Measurements from ENCODE around the gene ZNF483. TPM values are rescaled to one million over a fixed set of nuclear protein-coding genes. Genes with fewer than 3 reads are reported as not detected.

The ZNF483 gene
- total RNA-seq, 1 donor from 2014 or later: 20.3 TPM

- peaks cover 7% of the 10 kb centered on the region for H3K27me3 Mint-ChIP-seq
- H3K27ac Mint-ChIP-seq: peak overlapping the region; percentile 76
- no peaks in the 10 kb centered on the region for H3K9me3 Mint-ChIP-seq (ENCODE audit: low read depth)
Measured at GRCh38 chr9:111601237-111602018, 76.4 kb downstream of the ZNF483 start.

DNA sequence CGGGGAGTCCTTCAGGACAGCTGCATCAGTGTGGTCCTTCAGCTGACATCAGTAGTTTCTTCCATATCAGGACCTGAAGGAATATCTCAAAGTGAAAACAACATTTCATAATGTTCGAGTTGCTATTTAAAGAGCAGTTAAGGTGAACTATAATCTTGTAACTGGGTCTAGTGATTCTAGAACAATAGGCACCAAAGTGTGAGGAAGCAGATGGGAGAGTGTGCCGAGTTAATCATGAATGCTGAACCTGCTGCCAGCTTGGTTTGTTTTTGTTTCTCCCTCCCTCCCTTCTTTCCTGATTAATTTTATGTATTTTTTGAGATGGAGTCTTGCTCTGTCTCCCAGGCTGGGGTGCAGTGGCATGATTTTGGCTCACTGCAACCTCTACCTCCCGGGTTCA, 78.1 kb downstream of the ZNF483 start:
- no peak for DNase-seq (ENCODE audit: low spot score, unreplicated experiment)
- no peak overlapping the region for H3K4me3 Mint-ChIP-seq (ENCODE audit: low read depth)
- TF ChIP-seq, protein P1, sequence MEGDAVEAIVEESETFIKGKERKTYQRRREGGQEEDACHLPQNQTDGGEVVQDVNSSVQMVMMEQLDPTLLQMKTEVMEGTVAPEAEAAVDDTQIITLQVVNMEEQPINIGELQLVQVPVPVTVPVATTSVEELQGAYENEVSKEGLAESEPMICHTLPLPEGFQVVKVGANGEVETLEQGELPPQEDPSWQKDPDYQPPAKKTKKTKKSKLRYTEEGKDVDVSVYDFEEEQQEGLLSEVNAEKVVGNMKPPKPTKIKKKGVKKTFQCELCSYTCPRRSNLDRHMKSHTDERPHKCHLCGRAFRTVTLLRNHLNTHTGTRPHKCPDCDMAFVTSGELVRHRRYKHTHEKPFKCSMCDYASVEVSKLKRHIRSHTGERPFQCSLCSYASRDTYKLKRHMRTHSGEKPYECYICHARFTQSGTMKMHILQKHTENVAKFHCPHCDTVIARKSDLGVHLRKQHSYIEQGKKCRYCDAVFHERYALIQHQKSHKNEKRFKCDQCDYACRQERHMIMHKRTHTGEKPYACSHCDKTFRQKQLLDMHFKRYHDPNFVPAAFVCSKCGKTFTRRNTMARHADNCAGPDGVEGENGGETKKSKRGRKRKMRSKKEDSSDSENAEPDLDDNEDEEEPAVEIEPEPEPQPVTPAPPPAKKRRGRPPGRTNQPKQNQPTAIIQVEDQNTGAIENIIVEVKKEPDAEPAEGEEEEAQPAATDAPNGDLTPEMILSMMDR (IDR thresholded peaks at IDR 0.05; ENCODE audit: unreplicated experiment): no peak
- H3K4me1 Mint-ChIP-seq (ENCODE audit: low read depth): peaks cover 43% of the 10 kb centered on the region
- no peak overlapping the region for H3K27ac Mint-ChIP-seq
- H3K27me3 Mint-ChIP-seq: peaks cover 7% of the 10 kb centered on the region
- H3K9me3 Mint-ChIP-seq (ENCODE audit: low read depth): no peaks in the 10 kb centered on the region
- H3K36me3 Mint-ChIP-seq (ENCODE audit: insufficient read depth): no peaks in the 10 kb centered on the region

More at GRCh38 chr9:111601237-111602018, 76.4 kb downstream of the ZNF483 start:
- peak overlapping the region; percentile 58 for H3K4me3 Mint-ChIP-seq (ENCODE audit: low read depth)
- TF ChIP-seq, protein P1 (IDR thresholded peaks at IDR 0.05; ENCODE audit: unreplicated experiment): no peak
- H3K4me1 Mint-ChIP-seq (ENCODE audit: low read depth): peaks cover 47% of the 10 kb centered on the region
- no peak for DNase-seq (ENCODE audit: low spot score, unreplicated experiment)
- H3K36me3 Mint-ChIP-seq (ENCODE audit: insufficient read depth): peaks cover 1% of the 10 kb centered on the region

- peaks cover 43% of the 10 kb centered on the region for H3K4me1 Mint-ChIP-seq (ENCODE audit: low read depth)
- TF ChIP-seq, protein P1 (IDR thresholded peaks at IDR 0.05; ENCODE audit: unreplicated experiment): no peak
- H3K27me3 Mint-ChIP-seq: peaks cover 10% of the 10 kb centered on the region
- no peaks in the 10 kb centered on the region for H3K36me3 Mint-ChIP-seq (ENCODE audit: insufficient read depth)
- H3K4me3 Mint-ChIP-seq (ENCODE audit: low read depth): no peak overlapping the region
- no peak overlapping the region for H3K27ac Mint-ChIP-seq
- no peak for DNase-seq (ENCODE audit: low spot score, unreplicated experiment)
- no peaks in the 10 kb centered on the region for H3K9me3 Mint-ChIP-seq (ENCODE audit: low read depth)
Measured at GRCh38 chr9:111604054-111604615, 79.2 kb downstream of the ZNF483 start.

GRCh38 chr9:111605041-111605559, 80.1 kb downstream of the ZNF483 start:
- Mint-ChIP-seq H3K4me1 (ENCODE audit: low read depth) (peaks cover 40% of the 10 kb centered on the region), H3K36me3 (ENCODE audit: insufficient read depth) (no peaks in the 10 kb centered on the region), H3K27me3 (peaks cover 14% of the 10 kb centered on the region), H3K27ac (no peak overlapping the region), H3K9me3 (ENCODE audit: low read depth) (no peaks in the 10 kb centered on the region), H3K4me3 (ENCODE audit: low read depth) (no peak overlapping the region)
- DNase-seq (ENCODE audit: low spot score, unreplicated experiment): no peak
- TF ChIP-seq, protein P1 (IDR thresholded peaks at IDR 0.05; ENCODE audit: unreplicated experiment): no peak

DNA sequence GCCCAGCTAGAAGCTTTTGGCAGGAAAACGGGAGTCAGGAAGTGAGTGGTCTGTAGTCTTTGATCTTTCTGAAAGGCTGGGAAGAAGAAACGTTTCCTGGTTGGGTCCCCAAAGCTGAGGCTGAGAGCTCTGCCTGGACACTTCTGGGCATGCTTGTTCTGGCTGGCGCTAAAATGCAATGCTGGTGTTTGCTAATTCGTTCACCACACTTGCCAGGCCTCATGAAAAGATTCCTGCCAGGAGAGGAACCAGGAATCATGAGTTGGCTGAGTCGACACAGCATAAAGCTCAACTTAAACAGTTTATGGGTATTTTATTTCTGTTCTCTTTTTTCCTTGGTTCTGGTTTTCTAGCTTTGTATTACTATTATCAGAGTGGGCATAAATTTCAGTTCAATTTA, 85.2 kb downstream of the ZNF483 start:
- Mint-ChIP-seq H3K4me3 (ENCODE audit: low read depth) (no peak overlapping the region), H3K4me1 (ENCODE audit: low read depth) (peaks cover 9% of the 10 kb centered on the region), H3K36me3 (ENCODE audit: insufficient read depth) (no peaks in the 10 kb centered on the region), H3K27me3 (peaks cover 13% of the 10 kb centered on the region), H3K9me3 (ENCODE audit: low read depth) (no peaks in the 10 kb centered on the region), H3K27ac (no peak overlapping the region)
- DNase-seq (ENCODE audit: low spot score, unreplicated experiment): no peak
- TF ChIP-seq, protein P1 (IDR thresholded peaks at IDR 0.05; ENCODE audit: unreplicated experiment): no peak
